ENCODE results near the gene MADD.

The MADD gene

DNA sequence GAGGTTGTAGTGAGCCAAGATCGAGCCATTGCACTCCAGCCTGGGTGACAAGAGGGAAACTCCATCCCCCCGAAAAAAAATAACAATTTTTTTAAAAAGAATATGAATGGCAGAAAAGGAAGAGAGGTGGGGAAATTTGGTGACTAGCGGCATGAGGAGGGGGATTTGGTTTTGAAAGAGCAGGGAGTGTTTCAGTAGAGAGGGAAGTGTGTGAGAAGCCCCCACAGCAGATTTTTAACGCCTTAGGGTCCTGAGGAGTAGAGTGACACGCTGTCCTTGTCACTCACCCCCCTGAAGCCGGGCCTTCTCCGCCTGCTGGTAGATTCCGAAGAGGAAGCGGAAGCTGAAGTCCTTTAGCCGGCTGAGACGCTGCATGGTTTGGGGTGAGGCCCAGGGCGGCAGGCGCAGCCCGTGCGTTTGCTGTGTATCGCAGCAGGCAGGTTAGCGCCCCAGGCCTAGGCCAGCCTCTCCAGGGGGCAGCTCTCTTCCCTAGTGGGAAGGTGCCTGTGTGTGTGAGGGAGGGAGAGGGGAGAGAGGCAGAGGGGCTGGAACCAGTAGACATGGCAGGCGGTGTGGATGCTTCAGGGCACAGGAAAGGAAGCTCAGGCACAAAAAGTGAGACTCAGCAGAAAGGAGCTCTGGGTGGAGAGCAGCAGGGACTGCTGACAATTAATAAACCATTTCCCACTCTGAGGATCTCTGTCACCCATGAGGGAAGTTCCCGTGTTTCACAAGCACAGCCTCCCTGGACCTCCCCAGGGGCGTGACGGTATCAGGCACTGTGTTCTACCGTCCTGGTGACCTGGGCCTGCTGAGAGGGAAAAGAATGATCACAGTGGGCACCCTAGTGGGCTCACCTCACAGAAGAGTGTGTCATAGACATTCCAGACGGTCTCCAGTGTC, 25.2 kb upstream of the MADD start:
- no peak for TF ChIP-seq CTCF (IDR thresholded peaks at IDR 0.05; ENCODE audit: extremely low read depth, missing control alignments)
- DNase-seq (ENCODE audit: low spot score), result no peak

- DNase-seq (ENCODE audit: low spot score), result no peak
- no peak for TF ChIP-seq CTCF (IDR thresholded peaks at IDR 0.05; ENCODE audit: extremely low read depth, missing control alignments)
These were observed 24.1 kb upstream of the MADD start for GRCh38 chr11:47245611-47246357.

- TF ChIP-seq CTCF (IDR thresholded peaks at IDR 0.05; ENCODE audit: extremely low read depth, missing control alignments), result no peak
These were observed 22.4 kb upstream of the MADD start for GRCh38 chr11:47247502-47247901.

DNA sequence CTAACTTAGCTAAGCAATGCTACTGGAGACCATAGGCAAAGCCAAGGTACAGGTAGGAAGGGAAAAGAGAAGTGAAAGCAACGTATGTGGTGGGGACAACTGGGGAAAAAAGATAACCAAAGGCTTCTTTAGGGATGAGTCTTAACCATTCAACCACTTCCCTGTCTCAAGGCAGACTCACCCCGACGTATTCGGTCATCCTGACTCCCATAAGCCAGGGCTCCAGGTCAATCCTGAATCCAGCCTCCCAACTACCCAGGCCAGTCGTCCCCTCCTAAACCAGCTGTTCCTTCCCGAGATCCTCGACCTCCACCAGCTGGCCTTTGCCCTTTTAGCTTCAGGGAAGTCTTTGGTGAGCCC, 21.6 kb upstream of the MADD start:
- no peak for DNase-seq (ENCODE audit: low spot score)
- TF ChIP-seq CTCF (IDR thresholded peaks at IDR 0.05; ENCODE audit: extremely low read depth, missing control alignments), result no peak

More at GRCh38 chr11:47247502-47247901, 22.4 kb upstream of the MADD start:
- no peak for DNase-seq (ENCODE audit: low spot score)

DNA sequence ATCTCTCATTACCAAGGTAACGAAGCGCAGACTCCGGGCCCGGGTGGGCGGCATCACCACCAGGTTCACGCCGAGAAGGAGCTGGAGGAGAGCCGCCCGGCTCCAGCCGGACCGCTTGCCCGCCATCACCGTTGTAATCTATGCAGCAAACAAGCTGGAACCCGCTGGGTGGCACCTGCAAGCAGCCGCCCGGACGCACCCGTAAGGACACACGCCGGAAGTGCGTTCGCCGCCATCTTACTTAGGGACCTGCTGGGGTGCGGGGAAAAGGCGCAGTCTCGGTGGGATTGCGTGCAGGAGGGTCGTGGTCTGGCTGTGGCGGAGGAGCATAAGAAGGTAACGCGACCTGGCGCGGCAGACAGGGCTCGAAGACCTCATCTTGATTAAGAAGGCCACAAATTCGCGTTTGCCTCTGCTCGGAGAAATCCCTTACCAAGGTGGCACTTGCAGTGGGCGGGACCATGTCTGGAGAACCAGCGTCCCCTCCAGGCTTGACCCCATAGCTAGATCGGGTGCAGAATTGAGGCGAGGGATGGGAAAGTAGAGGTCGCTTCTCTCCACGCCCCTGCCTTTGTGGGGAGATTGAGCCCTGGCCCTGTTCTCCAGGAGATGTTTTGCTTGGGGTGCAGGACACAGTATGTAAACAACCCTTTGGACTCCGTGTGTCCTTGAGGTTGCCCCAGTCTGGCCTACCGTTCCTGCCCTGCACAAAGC, 21.1 kb upstream of the MADD start, which contains the start of gene ACP2:
ACP2 (minus strand) TSS at position 151 of the 714 bp plus-strand sequence; CDS start at position 126, 25 bp downstream.
- DNase-seq (ENCODE audit: low spot score), result peak; percentile 83
- peak; percentile 38 for TF ChIP-seq CTCF (IDR thresholded peaks at IDR 0.05; ENCODE audit: extremely low read depth, missing control alignments)

GRCh38 chr11:47249378-47249715, 20.6 kb upstream of the MADD start:
- DNase-seq (ENCODE audit: low spot score), result no peak

More at GRCh38 chr11:47249378-47249715, 20.6 kb upstream of the MADD start:
- TF ChIP-seq CTCF (IDR thresholded peaks at IDR 0.05; ENCODE audit: extremely low read depth, missing control alignments), result no peak
